K562 (cell line): Measurements from ENCODE around the gene HIVEP2. TPM values are rescaled to one million over a fixed set of nuclear protein-coding genes. Genes with fewer than 3 reads are reported as not detected.
A peak's percentile ranks its signal among the peaks of the same experiment; 100 is the strongest.

ENCODE experiments used
- ATAC-seq: fragments of 200-7000 bp; cut with Tn5 transposase; 3 replicates; pipeline ENCODE4 v1.9.1; 2020; ENCODE audit warnings: moderate library complexity
- BruUV-seq: library from RNA; stranded (reverse); fragments of 400-500 nt; replicated peaks from 2 replicates; lab custom pipeline; 2021; lab: Mats Ljungman, UMichigan
- CTCF ChIA-PET: fragments of 300-600 bp; formaldehyde crosslinking; extraction: SDS; loops from one replicate; lab custom pipeline; 2021; ENCODE audit warnings: low intra/inter-chr PET ratio; lab: Yijun Ruan, JAX
- POLR2A ChIA-PET: fragments of 300-600, 350-650 bp; sonication (Branson Sonifier 250); formaldehyde crosslinking; extraction: SDS; loops from one replicate; lab custom pipeline; 2021; ENCODE audit warnings: antibody characterized with exemption, inconsistent platforms; lab: Yijun Ruan, JAX
- DNase-seq, 4 experiments: peaks; one replicate each; pipeline versions ENCODE4 v3.0.0 to v3.0.0-alpha.2; 2011 to 2018; ENCODE audit warnings: low spot score in 3 of 4, mixed read lengths in 3 of 4; ENCODE audit errors: extremely low read depth in 1 of 4
- FAIRE-seq: peaks from 2 replicates; lab custom pipeline; 2011; peaks lifted over from hg19 to GRCh38; lab: Jason Lieb, UNC
- H2AFZ ChIP-seq: 2 replicates; pipeline ENCODE4 v1.6.0; 2011; ENCODE audit warnings: low read depth, low read length, control low read depth, inconsistent platforms
- H3K27ac ChIP-seq: fragments of 200-600 bp; 3 replicates; pipeline ENCODE4 v1.8.0; 2011; ENCODE audit warnings: low read depth, mild to moderate bottlenecking, control low read depth, inconsistent platforms, low read length, moderate library complexity, mixed read lengths; ENCODE audit errors: extremely low read depth
- H3K27me3 ChIP-seq, 2 experiments: fragments of 300-600 bp in 1 of 2; 2 replicates in 1 of 2; 3 replicates in 1 of 2; pipeline versions ENCODE4 v1.6.0 to v1.8.0; 2011; ENCODE audit warnings: inconsistent platforms in 2 of 2, low read length in 2 of 2, mild to moderate bottlenecking in 1 of 2, mixed read lengths in 1 of 2, moderate library complexity in 1 of 2; ENCODE audit not compliant: control insufficient read depth in 2 of 2, insufficient read depth in 2 of 2
- H3K36me3 ChIP-seq: fragments of 300-600 bp; 3 replicates; pipeline ENCODE4 v1.8.0; 2011; ENCODE audit warnings: mild to moderate bottlenecking, low read length, inconsistent platforms; ENCODE audit not compliant: control insufficient read depth, insufficient read depth
- H3K4me1 ChIP-seq, 2 experiments: fragments of 200-600 bp in 1 of 2; replicated peaks in 1 of 2; 2 replicates in 1 of 2; 3 replicates in 1 of 2; pipeline versions ENCODE4 v1.5.1 to v1.8.0; 2011; ENCODE audit warnings: inconsistent platforms in 2 of 2, low read length in 2 of 2, mild to moderate bottlenecking in 1 of 2, mixed read lengths in 1 of 2, moderate library complexity in 1 of 2; ENCODE audit not compliant: control insufficient read depth in 2 of 2, insufficient read depth in 2 of 2
- H3K4me2 ChIP-seq: 2 replicates; pipeline ENCODE4 v1.6.1; 2011; ENCODE audit warnings: low read length, control low read depth, inconsistent platforms, mixed read lengths; ENCODE audit not compliant: insufficient read depth
- H3K4me3 ChIP-seq: fragments of 200-600 bp; sonication (generic), shearing (Covaris generic); 2 replicates; pipeline ENCODE4 v1.5.1; 2016; ENCODE audit warnings: control low read depth, inconsistent platforms
- H3K79me2 ChIP-seq: fragments of 200-600 bp; 3 replicates; pipeline ENCODE4 v1.8.0; 2011; ENCODE audit warnings: low read length, inconsistent platforms; ENCODE audit not compliant: control insufficient read depth, insufficient read depth
- H3K9ac ChIP-seq, 2 experiments: 2 replicates each; pipeline versions ENCODE4 v1.6.0 to v1.6.1; 2011; ENCODE audit warnings: low read depth in 2 of 2, low read length in 2 of 2, control low read depth in 1 of 2, inconsistent platforms in 1 of 2, mild to moderate bottlenecking in 1 of 2, mixed read lengths in 1 of 2; ENCODE audit not compliant: insufficient read depth in 1 of 2
- H3K9me1 ChIP-seq: one replicate; pipeline ENCODE4 v1.6.0; 2011; ENCODE audit warnings: inconsistent platforms, mild to moderate bottlenecking, low read length, moderate library complexity; ENCODE audit not compliant: control insufficient read depth, insufficient read depth
- H3K9me3 ChIP-seq: replicated peaks from 2 replicates; pipeline ENCODE4 v1.5.1; 2011; ENCODE audit warnings: low read depth, low read length, inconsistent platforms; ENCODE audit not compliant: control insufficient read depth, insufficient read depth
- H4K20me1 ChIP-seq: replicated peaks from 2 replicates; pipeline ENCODE4 v1.6.1; 2011; ENCODE audit warnings: low read length, inconsistent platforms, mixed read lengths; ENCODE audit not compliant: control insufficient read depth, insufficient read depth
- BCOR ChIP-seq: fragments of 450-650 bp; IDR thresholded peaks from 2 replicates; pipeline ENCODE4 v1.6.1; 2016
- EP400 ChIP-seq: fragments of 450-650 bp; IDR thresholded peaks from 2 replicates; pipeline ENCODE4 v1.6.1; 2017; ENCODE audit warnings: antibody characterized with exemption, mild to moderate bottlenecking, moderate library complexity
- ESRRB ChIP-seq: fragments of 250-450 bp; sonication (Bioruptor Pico); IDR thresholded peaks from 2 replicates; pipeline ENCODE4 v1.5.0; 2020; ENCODE audit warnings: mild to moderate bottlenecking, moderate library complexity, borderline replicate concordance
- PML ChIP-seq: IDR thresholded peaks from 2 replicates; pipeline ENCODE4 v1.6.1; 2012; ENCODE audit warnings: low read length, inconsistent platforms
- RNF2 ChIP-seq: sonication (generic); IDR thresholded peaks from 2 replicates; pipeline ENCODE4 v1.6.1; 2016
- SMARCE1 ChIP-seq: fragments of 450-650 bp; IDR thresholded peaks from 2 replicates; pipeline ENCODE4 v1.7.1; 2016; ENCODE audit warnings: mild to moderate bottlenecking
- SNIP1 ChIP-seq: fragments of 450-650 bp; IDR thresholded peaks from 2 replicates; pipeline ENCODE4 v1.7.1; 2017; ENCODE audit warnings: low read depth, mild to moderate bottlenecking
- THAP12 ChIP-seq: fragments of 250-450 bp; sonication (Bioruptor Pico); IDR thresholded peaks from 2 replicates; pipeline ENCODE4 v1.9.0; 2021; ENCODE audit warnings: mild to moderate bottlenecking, inconsistent platforms
- YY1 ChIP-seq, 3 experiments: IDR thresholded peaks; 2 replicates each; pipeline ENCODE4 v1.6.1; 2011; ENCODE audit warnings: low read length in 2 of 3, mild to moderate bottlenecking in 2 of 3, moderate library complexity in 2 of 3, borderline replicate concordance in 1 of 3, control low read depth in 1 of 3, low read depth in 1 of 3; ENCODE audit not compliant: insufficient read depth in 3 of 3, insufficient replicate concordance in 2 of 3, control insufficient read depth in 1 of 3, insufficient read length in 1 of 3; ENCODE audit errors: extremely low read depth in 1 of 3
- ZNF124 ChIP-seq: sonication (generic); formaldehyde crosslinking; IDR thresholded peaks from 2 replicates; pipeline ENCODE4 v1.8.1; 2022; ENCODE audit warnings: missing genetic modification reagents
- ZNF174 ChIP-seq: fragments of 250-450 bp; sonication (Bioruptor Pico); IDR thresholded peaks from 2 replicates; pipeline ENCODE4 v1.4.0; 2020; ENCODE audit warnings: mild to moderate bottlenecking
- WGBS: fragments of 100-300 bp; shearing (Covaris generic); methylation state at CpG from one replicate; pipeline ENCODE4 v1.1.6; 2016; ENCODE audit warnings: low coverage, mixed read lengths; ENCODE audit not compliant: insufficient coverage; ENCODE audit errors: missing lambda C conversion rate; 5-methylcytosine and 5-hydroxymethylcytosine counted together
- in situ Hi-C: fragments of 300-500 bp; cut with MboI; formaldehyde crosslinking; loops from 4 replicates; pipeline ENCODE4 v1.15.0; 2018; ENCODE audit warnings: inconsistent platforms, mixed read lengths
- intact Hi-C: fragments of 100-400 bp; cut with micrococcal nuclease; formaldehyde crosslinking; loops from 2 replicates; pipeline ENCODE4 v1.14.2; 2022
- polyA plus RNA-seq, 8 experiments: library from polyadenylated mRNA; depleted of rRNA in 4 of 8; stranded (reverse) in 5 of 8; unstranded in 3 of 8; fragments of >200 nt; fragmentation: Nextera tagmentation in 2 of 8; fragmentation: Illumina TruSeq in 1 of 8; extraction: Ambion mirVana in 2 of 8; extraction: Trizol in 1 of 8; gene quantifications; 2 replicates each; pipeline versions ENCODE4 v1.2.1 to v1.2.3, GENCODE V29; 2011 to 2014; ENCODE audit warnings: inconsistent platforms in 1 of 8, missing spikeins in 1 of 8
- total RNA-seq, 7 experiments: library from RNA; depleted of rRNA in 6 of 7; stranded (reverse); fragments of >200 nt in 6 of 7; fragmentation: Illumina TruSeq in 2 of 7; extraction: Trizol in 2 of 7; gene quantifications; 2 replicates each; pipeline versions ENCODE4 v1.2.1 to v1.2.3, GENCODE V29; 2011 to 2021; ENCODE audit warnings: low replicate concordance in 1 of 7

The HIVEP2 gene
- total and polyA plus RNA-seq, 9 of the 15 experiments (the other 6 are each of a cell fraction or from before 2014, with no cell fraction given) = under 0.01 to 1.2 (median 0.31) TPM

DNA sequence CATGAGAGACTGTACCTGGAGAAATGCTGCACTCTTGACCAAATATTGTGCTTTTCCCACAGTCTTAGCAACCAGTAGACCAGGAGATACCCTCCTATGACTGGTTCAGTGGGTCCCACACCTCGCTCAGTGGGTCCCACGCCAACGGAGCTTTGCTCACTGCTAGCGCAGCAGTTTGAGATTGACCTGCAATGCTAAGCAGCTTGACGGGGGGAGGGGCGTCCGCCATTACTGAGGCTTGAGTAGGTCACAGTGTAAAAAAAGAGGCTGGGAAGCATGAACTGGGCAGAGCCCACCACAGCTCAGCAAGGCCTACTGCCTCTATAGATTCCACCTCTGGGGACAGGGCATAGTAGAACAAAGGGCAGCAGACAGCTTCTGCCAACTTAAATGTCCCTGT lies 49.0 kb upstream of the HIVEP2 start:
- POLR2A ChIA-PET = no interaction called here
- intact Hi-C loops = no loop called here
- Histone ChIP-seq H3K9me3 (no peaks in the 10 kb centered on the region), H3K9me1 (no peaks in the 10 kb centered on the region), H3K27me3 (peaks cover 6 to 8% of the 10 kb centered on the region in 2 experiments; a peak in 3 of 5 replicates), H3K36me3 (no peaks in the 10 kb centered on the region), H3K9ac (no peak overlapping the region), H2AFZ (peak overlapping the region; percentile 47; the same call in 1 of the 2 replicates), H3K4me2 (no peak overlapping the region), H3K4me3 (no peak overlapping the region), H4K20me1 (no peaks in the 10 kb centered on the region), H3K27ac (no peak overlapping the region), H3K4me1 (no peaks in the 10 kb centered on the region), H3K79me2 (no peaks in the 10 kb centered on the region)
- BruUV-seq = no TSS peak
- FAIRE-seq (no peak), ATAC-seq (no peak), DNase-seq (no peak)
- in situ Hi-C loops = no loop called here
- TF ChIP-seq SMARCE1 (no peak), YY1 (IDR thresholded peaks at IDR 0.05; ENCODE audit: borderline replicate concordance in 1 of 3, control insufficient read depth in 1 of 3, extremely low read depth in 1 of 3, insufficient read depth in 3 of 3, insufficient read length in 1 of 3, insufficient replicate concordance in 2 of 3, low read depth in 1 of 3, low read length in 2 of 3) (peak in 1 of 3 experiments; percentile 62)
- WGBS = 4% methylated on average over 7 of the region's 7 CpGs
- CTCF ChIA-PET = no interaction called here

DNA sequence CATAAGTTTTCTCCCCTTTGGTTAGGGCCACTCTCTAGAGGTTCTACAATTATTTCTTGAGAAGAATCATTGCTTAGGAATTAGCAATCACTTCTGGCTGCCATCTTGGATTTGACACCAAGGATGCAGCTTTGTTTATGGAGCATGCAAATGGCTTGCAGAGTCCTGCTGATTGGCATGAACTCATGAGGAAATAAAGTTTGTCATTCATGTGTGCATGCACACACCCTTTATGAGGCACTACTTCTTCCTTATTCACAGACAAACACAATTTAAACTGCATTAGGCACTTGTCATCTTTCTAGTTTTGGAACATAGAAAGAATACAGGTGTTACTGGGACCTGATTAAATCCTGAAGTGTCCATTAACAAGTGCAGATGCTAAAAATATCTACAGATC lies 42.5 kb upstream of the HIVEP2 start:
- no peak overlapping the region for H3K27ac ChIP-seq
- H4K20me1 ChIP-seq = no peaks in the 10 kb centered on the region
- H3K9me3 ChIP-seq = no peaks in the 10 kb centered on the region
- no peaks in the 10 kb centered on the region for H3K4me1 ChIP-seq
- no peak for ATAC-seq
- DNase-seq = no peak
- no peaks in the 10 kb centered on the region for H3K9me1 ChIP-seq
- no TSS peak for BruUV-seq
- H3K4me2 ChIP-seq = no peak overlapping the region
- TF ChIP-seq SNIP1 = no peak
- TF ChIP-seq THAP12 = no peak
- TF ChIP-seq ESRRB (CRISPR knock-in tag) = no peak
- TF ChIP-seq PML = no peak
- no peak for TF ChIP-seq ZNF174
- TF ChIP-seq BCOR = no peak
- no peak for TF ChIP-seq RNF2
- no peak for TF ChIP-seq EP400
- TF ChIP-seq ZNF124 (CRISPR knock-in tag) = no peak
- intact Hi-C loops (no loop called here), in situ Hi-C loops (no loop called here)
- H3K36me3 ChIP-seq = no peaks in the 10 kb centered on the region
- no peak overlapping the region for H3K9ac ChIP-seq
- no peak overlapping the region for H3K4me3 ChIP-seq
- no peak for FAIRE-seq
- H3K27me3 ChIP-seq = peaks cover 0 to 6% of the 10 kb centered on the region in 2 experiments; a peak in 2 of 5 replicates
- H2AFZ ChIP-seq = no peak overlapping the region
- ChIA-PET POLR2A (no interaction called here), CTCF (no interaction called here)
- H3K79me2 ChIP-seq = no peaks in the 10 kb centered on the region
